K562 (cell line): ENCODE results near the gene IRAK2. TPM values are rescaled to one million over a fixed set of nuclear protein-coding genes. Genes with fewer than 3 reads are reported as not detected.

Source experiments
- ATAC-seq: fragments of 200-7000 bp; cut with Tn5 transposase; 3 replicates; pipeline ENCODE4 v1.9.1; 2020; ENCODE audit warnings: moderate library complexity
- BruUV-seq: library from RNA; stranded (reverse); fragments of 400-500 nt; replicated peaks from 2 replicates; lab custom pipeline; 2021; lab: Mats Ljungman, UMichigan
- CTCF ChIA-PET: fragments of 300-600 bp; formaldehyde crosslinking; extraction: SDS; loops from one replicate; lab custom pipeline; 2021; ENCODE audit warnings: low intra/inter-chr PET ratio; lab: Yijun Ruan, JAX
- POLR2A ChIA-PET: fragments of 300-600, 350-650 bp; sonication (Branson Sonifier 250); formaldehyde crosslinking; extraction: SDS; loops from one replicate; lab custom pipeline; 2021; ENCODE audit warnings: antibody characterized with exemption, inconsistent platforms; lab: Yijun Ruan, JAX
- DNase-seq, 4 experiments: peaks; one replicate each; pipeline versions ENCODE4 v3.0.0 to v3.0.0-alpha.2; 2011 to 2018; ENCODE audit warnings: low spot score in 3 of 4, mixed read lengths in 3 of 4; ENCODE audit errors: extremely low read depth in 1 of 4
- FAIRE-seq: peaks from 2 replicates; lab custom pipeline; 2011; peaks lifted over from hg19 to GRCh38; lab: Jason Lieb, UNC
- H2AFZ ChIP-seq: 2 replicates; pipeline ENCODE4 v1.6.0; 2011; ENCODE audit warnings: low read depth, low read length, control low read depth, inconsistent platforms
- H3K27ac ChIP-seq: fragments of 200-600 bp; 3 replicates; pipeline ENCODE4 v1.8.0; 2011; ENCODE audit warnings: low read depth, mild to moderate bottlenecking, control low read depth, inconsistent platforms, low read length, moderate library complexity, mixed read lengths; ENCODE audit errors: extremely low read depth
- H3K27me3 ChIP-seq, 2 experiments: fragments of 300-600 bp in 1 of 2; 2 replicates in 1 of 2; 3 replicates in 1 of 2; pipeline versions ENCODE4 v1.6.0 to v1.8.0; 2011; ENCODE audit warnings: inconsistent platforms in 2 of 2, low read length in 2 of 2, mild to moderate bottlenecking in 1 of 2, mixed read lengths in 1 of 2, moderate library complexity in 1 of 2; ENCODE audit not compliant: control insufficient read depth in 2 of 2, insufficient read depth in 2 of 2
- H3K36me3 ChIP-seq: fragments of 300-600 bp; 3 replicates; pipeline ENCODE4 v1.8.0; 2011; ENCODE audit warnings: mild to moderate bottlenecking, low read length, inconsistent platforms; ENCODE audit not compliant: control insufficient read depth, insufficient read depth
- H3K4me1 ChIP-seq, 2 experiments: fragments of 200-600 bp in 1 of 2; replicated peaks in 1 of 2; 2 replicates in 1 of 2; 3 replicates in 1 of 2; pipeline versions ENCODE4 v1.5.1 to v1.8.0; 2011; ENCODE audit warnings: inconsistent platforms in 2 of 2, low read length in 2 of 2, mild to moderate bottlenecking in 1 of 2, mixed read lengths in 1 of 2, moderate library complexity in 1 of 2; ENCODE audit not compliant: control insufficient read depth in 2 of 2, insufficient read depth in 2 of 2
- H3K4me2 ChIP-seq: 2 replicates; pipeline ENCODE4 v1.6.1; 2011; ENCODE audit warnings: low read length, control low read depth, inconsistent platforms, mixed read lengths; ENCODE audit not compliant: insufficient read depth
- H3K4me3 ChIP-seq: fragments of 200-600 bp; sonication (generic), shearing (Covaris generic); 2 replicates; pipeline ENCODE4 v1.5.1; 2016; ENCODE audit warnings: control low read depth, inconsistent platforms
- H3K79me2 ChIP-seq: fragments of 200-600 bp; 3 replicates; pipeline ENCODE4 v1.8.0; 2011; ENCODE audit warnings: low read length, inconsistent platforms; ENCODE audit not compliant: control insufficient read depth, insufficient read depth
- H3K9ac ChIP-seq, 2 experiments: 2 replicates each; pipeline versions ENCODE4 v1.6.0 to v1.6.1; 2011; ENCODE audit warnings: low read depth in 2 of 2, low read length in 2 of 2, control low read depth in 1 of 2, inconsistent platforms in 1 of 2, mild to moderate bottlenecking in 1 of 2, mixed read lengths in 1 of 2; ENCODE audit not compliant: insufficient read depth in 1 of 2
- H3K9me1 ChIP-seq: one replicate; pipeline ENCODE4 v1.6.0; 2011; ENCODE audit warnings: inconsistent platforms, mild to moderate bottlenecking, low read length, moderate library complexity; ENCODE audit not compliant: control insufficient read depth, insufficient read depth
- H3K9me3 ChIP-seq: replicated peaks from 2 replicates; pipeline ENCODE4 v1.5.1; 2011; ENCODE audit warnings: low read depth, low read length, inconsistent platforms; ENCODE audit not compliant: control insufficient read depth, insufficient read depth
- H4K20me1 ChIP-seq: replicated peaks from 2 replicates; pipeline ENCODE4 v1.6.1; 2011; ENCODE audit warnings: low read length, inconsistent platforms, mixed read lengths; ENCODE audit not compliant: control insufficient read depth, insufficient read depth
- ARID2 ChIP-seq: fragments of 450-650 bp; IDR thresholded peaks from 2 replicates; pipeline ENCODE4 v1.6.1; 2017; ENCODE audit warnings: antibody characterized with exemption, mild to moderate bottlenecking
- BRD4 ChIP-seq: fragments of 200-600 bp; sonication (generic); IDR thresholded peaks from 2 replicates; pipeline ENCODE4 v1.6.1; 2017; ENCODE audit warnings: inconsistent platforms
- GTF2E2 ChIP-seq: fragments of 200-800 bp; sonication (Bioruptor generic); IDR thresholded peaks from 2 replicates; pipeline ENCODE4 v1.6.1; 2016; ENCODE audit warnings: missing genetic modification characterization, missing compliant biosample characterization
- ID3 ChIP-seq, 2 experiments: fragments of 250-450 bp in 1 of 2; fragments of 450-650 bp in 1 of 2; sonication (Bioruptor Pico) in 1 of 2; IDR thresholded peaks; 2 replicates each; pipeline versions ENCODE4 v1.6.1 to v1.8.0; 2016 to 2021; ENCODE audit warnings: mild to moderate bottlenecking in 2 of 2, moderate library complexity in 2 of 2, missing compliant biosample characterization in 1 of 2, missing genetic modification characterization in 1 of 2
- KAT8 ChIP-seq: fragments of 450-650 bp; IDR thresholded peaks from 2 replicates; pipeline ENCODE4 v1.6.1; 2016; ENCODE audit warnings: low read depth, mild to moderate bottlenecking
- MCM3 ChIP-seq: fragments of 450-650 bp; IDR thresholded peaks from 2 replicates; pipeline ENCODE4 v1.6.1; 2016
- NR2C1 ChIP-seq, 2 experiments: fragments of 450-650 bp; IDR thresholded peaks; 2 replicates each; pipeline ENCODE4 v1.6.1; 2017; ENCODE audit warnings: mild to moderate bottlenecking in 2 of 2, antibody characterized with exemption in 1 of 2, inconsistent platforms in 1 of 2, missing compliant biosample characterization in 1 of 2, missing genetic modification characterization in 1 of 2
- NR3C1 ChIP-seq: sonication (generic); formaldehyde crosslinking; IDR thresholded peaks from 2 replicates; pipeline ENCODE4 v1.8.1; 2022; ENCODE audit warnings: missing genetic modification reagents
- NR4A1 ChIP-seq, 2 experiments: fragments of 250-450 bp in 1 of 2; fragments of 450-650 bp in 1 of 2; sonication (Bioruptor Pico) in 1 of 2; IDR thresholded peaks; 2 replicates each; pipeline versions ENCODE4 v1.4.0 to v1.6.1; 2016 to 2020; ENCODE audit warnings: mild to moderate bottlenecking in 2 of 2, missing compliant biosample characterization in 1 of 2, missing genetic modification characterization in 1 of 2, moderate library complexity in 1 of 2
- STAT5B ChIP-seq: fragments of 250-450 bp; sonication (Bioruptor Pico); IDR thresholded peaks from 2 replicates; pipeline ENCODE4 v1.8.0; 2021; ENCODE audit warnings: mild to moderate bottlenecking, inconsistent platforms
- TRIM24 ChIP-seq, 2 experiments: fragments of 450-650 bp; IDR thresholded peaks; 2 replicates each; pipeline ENCODE4 v1.6.1; 2016
- ZKSCAN8 ChIP-seq: fragments of 200-800 bp; sonication (Bioruptor generic); IDR thresholded peaks from 2 replicates; pipeline ENCODE4 v1.6.1; 2016; ENCODE audit warnings: missing genetic modification characterization, missing compliant biosample characterization
- WGBS: fragments of 100-300 bp; shearing (Covaris generic); methylation state at CpG from one replicate; pipeline ENCODE4 v1.1.6; 2016; ENCODE audit warnings: low coverage, mixed read lengths; ENCODE audit not compliant: insufficient coverage; ENCODE audit errors: missing lambda C conversion rate; 5-methylcytosine and 5-hydroxymethylcytosine counted together
- in situ Hi-C: fragments of 300-500 bp; cut with MboI; formaldehyde crosslinking; loops from 4 replicates; pipeline ENCODE4 v1.15.0; 2018; ENCODE audit warnings: inconsistent platforms, mixed read lengths
- intact Hi-C: fragments of 100-400 bp; cut with micrococcal nuclease; formaldehyde crosslinking; loops from 2 replicates; pipeline ENCODE4 v1.14.2; 2022
- polyA plus RNA-seq, 8 experiments: library from polyadenylated mRNA; depleted of rRNA in 4 of 8; stranded (reverse) in 5 of 8; unstranded in 3 of 8; fragments of >200 nt; fragmentation: Nextera tagmentation in 2 of 8; fragmentation: Illumina TruSeq in 1 of 8; extraction: Ambion mirVana in 2 of 8; extraction: Trizol in 1 of 8; gene quantifications; 2 replicates each; pipeline versions ENCODE4 v1.2.1 to v1.2.3, GENCODE V29; 2011 to 2014; ENCODE audit warnings: inconsistent platforms in 1 of 8, missing spikeins in 1 of 8
- total RNA-seq, 7 experiments: library from RNA; depleted of rRNA in 6 of 7; stranded (reverse); fragments of >200 nt in 6 of 7; fragmentation: Illumina TruSeq in 2 of 7; extraction: Trizol in 2 of 7; gene quantifications; 2 replicates each; pipeline versions ENCODE4 v1.2.1 to v1.2.3, GENCODE V29; 2011 to 2021; ENCODE audit warnings: low replicate concordance in 1 of 7

Gene IRAK2
- total and polyA plus RNA-seq, 9 of the 15 experiments (the other 6 are each of a cell fraction or from before 2014, with no cell fraction given), result 0.42 to 4.4 (median 2.7) TPM

GRCh38 chr3:10140996-10141546 is 23.6 kb upstream of the IRAK2 start:
- Histone ChIP-seq H2AFZ (peak overlapping the region; percentile 93), H3K4me1 (peaks cover 22 to 38% of the 10 kb centered on the region in 2 experiments; a peak in 4 of 5 replicates), H3K36me3 (peaks cover 22% of the 10 kb centered on the region), H3K79me2 (peaks cover 45% of the 10 kb centered on the region), H3K27ac (peak overlapping the region; percentile 84), H3K4me3 (no peak overlapping the region), H3K27me3 (no peaks in the 10 kb centered on the region), H3K4me2 (peak overlapping the region; percentile 95), H3K9me1 (no peaks in the 10 kb centered on the region), H4K20me1 (peaks cover 8% of the 10 kb centered on the region; the same call in 1 of the 2 replicates), H3K9me3 (no peaks in the 10 kb centered on the region), H3K9ac (peak overlapping the region; percentile 50 to 84; a peak in 2 of 4 replicates)
- DNase-seq (peak in 1 of 4 experiments; percentile 40), FAIRE-seq (no peak), ATAC-seq (no peak)
- POLR2A ChIA-PET, result interaction anchor here (0.6 to 3.4 kb wide), 14 partner anchors 10 to 273 kb away, joined by 3 to 25 read pairs (median 4); partner anchors contain the start of gene TATDN2
- intact Hi-C loops (loop anchor here (1.0 to 5.0 kb wide), 3 partner anchors 26 to 209 kb away; partner anchors contain the start of genes BRK1, CRELD1 and FANCD2), in situ Hi-C loops (no loop called here)
- CTCF ChIA-PET, result interaction anchor here (0.6 kb wide), 1 partner anchor 450 kb away, joined by 3 read pairs; no protein-coding TSS in a partner anchor
- 81% methylated on average over 20 of the region's 23 CpGs for WGBS
- BruUV-seq, result TSS peak; percentile 88
- TF ChIP-seq ID3 (CRISPR knock-in tag; IDR thresholded peaks at IDR 0.05), result peak; percentile 61; the same call in 1 of the 2 replicates
- TF ChIP-seq ID3 (tag; IDR thresholded peaks at IDR 0.05), result no peak
- TF ChIP-seq MCM3, result no peak
- TF ChIP-seq NR4A1 (CRISPR knock-in tag; IDR thresholded peaks at IDR 0.05), result 0 out of 2 replicates have a peak, but pooled peaks have one; percentile 44
- TF ChIP-seq NR4A1 (tag; IDR thresholded peaks at IDR 0.05), result no peak
- no peak for TF ChIP-seq KAT8
- TF ChIP-seq NR3C1 (CRISPR knock-in tag), result no peak
- TF ChIP-seq BRD4, result peak; percentile 63; the same call in 1 of the 2 replicates
- TF ChIP-seq ZKSCAN8, result no peak
- 0 out of 2 replicates have a peak, but pooled peaks have one; percentile 13 for TF ChIP-seq ARID2
- 0 out of 2 replicates have a peak, but pooled peaks have one; percentile 40 for TF ChIP-seq STAT5B (CRISPR knock-in tag)
- TF ChIP-seq TRIM24 (IDR thresholded peaks at IDR 0.05), result peak in 1 of 2 experiments; percentile 24; a peak in 1 of 4 replicates
- 0 out of 2 replicates have a peak, but pooled peaks have one; percentile 40 for TF ChIP-seq GTF2E2 (tag)
- no peak for TF ChIP-seq NR2C1 (IDR thresholded peaks at IDR 0.05)
- TF ChIP-seq NR2C1 (tag; IDR thresholded peaks at IDR 0.05), result peak; percentile 54; the same call in 1 of the 2 replicates
